G401.6 (cell line): Measurements from ENCODE around the gene TULP1.
A peak's percentile ranks its signal among the peaks of the same experiment; 100 is the strongest.
"Not testable (repeated sequence)": the region's sequence is repeated elsewhere in the genome, so short reads cannot be mapped to it uniquely, and the experiment has no call there.

Experiments used
- FAIRE-seq: peaks from 2 replicates; lab custom pipeline; 2012; peaks lifted over from hg19 to GRCh38; lab: Jason Lieb, UNC

TULP1 gene

DNA sequence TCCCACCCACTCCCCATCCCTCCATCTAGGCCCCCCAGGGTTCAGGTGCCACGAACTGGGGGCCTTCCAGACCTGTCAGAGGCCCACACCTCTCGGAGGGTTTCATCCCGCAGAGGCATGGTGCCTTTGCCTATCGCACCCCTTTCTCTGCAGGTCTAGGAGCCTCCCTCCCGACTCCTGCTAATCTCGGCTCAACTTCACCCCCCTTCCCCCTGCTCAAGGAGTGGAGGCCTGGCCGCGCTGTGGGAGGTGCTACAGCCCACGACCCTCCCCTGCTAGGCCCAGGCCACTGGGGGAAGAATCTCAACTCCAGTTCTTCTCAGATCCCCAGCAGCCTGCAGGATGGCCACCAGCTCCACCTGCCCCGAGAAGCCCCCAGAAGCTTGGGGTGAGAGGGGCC, at the start of gene TULP1:
Gene TULP1 (minus strand): TSS at position 157 of the 400 bp plus-strand sequence. CDS start 38 bp downstream, at position 119.
- FAIRE-seq, result no peak

DNA sequence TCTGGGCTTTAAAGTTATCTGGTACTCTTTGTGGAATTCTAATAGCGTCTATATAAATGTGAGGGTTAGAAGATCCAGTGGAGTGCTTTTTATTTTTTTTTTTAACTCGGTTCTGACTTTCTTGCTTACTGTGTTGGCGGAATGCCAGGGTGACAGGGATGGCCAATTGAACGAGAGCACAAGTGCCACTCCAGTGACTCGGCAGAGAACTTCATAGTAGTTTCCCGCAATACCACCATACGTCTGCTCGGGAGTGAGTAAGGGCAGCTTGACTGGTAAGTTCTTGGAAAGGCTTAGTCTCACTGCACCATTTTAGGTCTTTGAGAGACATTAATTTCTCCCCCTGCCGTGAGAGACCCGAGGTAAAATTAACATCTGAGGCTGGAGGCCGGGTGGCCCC, 49.4 kb upstream of the TULP1 start:
- no peak for FAIRE-seq

- no peak for FAIRE-seq
These were observed 48.4 kb upstream of the TULP1 start for GRCh38 chr6:35561113-35561512.

DNA sequence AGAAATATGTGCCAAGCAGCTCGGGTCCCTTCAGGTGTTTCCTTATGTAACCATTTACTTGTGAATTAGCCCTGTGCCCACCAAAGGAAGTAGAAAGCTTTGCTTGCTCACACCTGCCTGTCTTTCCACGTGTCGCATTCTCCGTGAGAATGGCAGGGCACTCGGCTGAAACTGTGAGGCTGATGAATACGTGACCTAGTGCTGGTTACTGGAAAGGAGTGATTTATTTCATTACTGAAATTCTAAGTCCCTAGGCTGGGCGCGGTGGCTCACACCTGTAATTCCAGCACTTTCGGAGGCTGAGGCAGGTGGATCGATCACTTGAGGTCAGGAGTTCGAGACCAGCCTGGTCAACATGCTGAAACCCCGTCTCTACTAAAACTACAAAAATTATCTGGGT, 45.9 kb upstream of the TULP1 start:
- FAIRE-seq, result no peak

DNA sequence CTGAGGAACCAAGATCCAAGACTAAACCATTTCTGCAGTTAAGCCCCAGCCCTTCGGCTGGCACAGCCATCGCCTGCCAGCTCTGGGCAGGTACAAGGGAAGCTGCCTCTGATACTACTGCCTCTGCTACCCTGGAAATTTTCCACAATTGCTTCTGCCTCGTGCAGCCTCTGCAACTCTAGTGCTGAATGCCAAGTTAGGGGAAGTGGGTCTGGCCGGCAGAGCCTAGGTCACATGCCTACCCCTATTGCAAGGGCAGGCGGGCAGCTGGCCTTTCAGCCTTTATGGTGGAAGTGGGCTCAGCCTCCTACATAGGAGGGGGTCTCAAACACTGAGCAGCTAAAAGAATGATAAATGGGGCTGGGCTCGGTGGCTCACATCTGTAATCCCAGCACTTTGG, 44.5 kb upstream of the TULP1 start:
- FAIRE-seq, result no peak

GRCh38 chr6:35554811-35555210, 42.1 kb upstream of the TULP1 start:
- no peak for FAIRE-seq

DNA sequence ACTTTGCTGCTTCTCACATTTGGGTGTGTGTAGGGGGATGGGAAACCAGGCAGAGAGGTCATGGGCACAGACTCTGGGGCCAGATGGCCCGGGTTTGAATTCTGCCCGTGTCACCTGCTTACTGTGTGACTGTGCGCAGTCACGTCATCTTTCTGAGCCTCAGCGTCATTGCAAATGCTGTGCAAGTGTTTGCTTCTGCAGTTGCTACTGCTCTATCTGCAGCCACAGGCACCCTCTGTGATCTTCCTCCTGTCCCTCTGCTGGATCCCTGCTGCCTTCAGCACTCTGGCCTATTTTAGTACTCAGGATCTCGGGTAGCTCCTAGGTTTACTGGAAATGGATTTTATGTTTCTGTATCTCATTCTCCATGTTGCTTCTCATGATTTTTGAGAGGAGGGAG, 40.6 kb upstream of the TULP1 start:
- no peak for FAIRE-seq

- peak; percentile 21 for FAIRE-seq
These were observed 39.7 kb upstream of the TULP1 start for GRCh38 chr6:35552285-35552917.

DNA sequence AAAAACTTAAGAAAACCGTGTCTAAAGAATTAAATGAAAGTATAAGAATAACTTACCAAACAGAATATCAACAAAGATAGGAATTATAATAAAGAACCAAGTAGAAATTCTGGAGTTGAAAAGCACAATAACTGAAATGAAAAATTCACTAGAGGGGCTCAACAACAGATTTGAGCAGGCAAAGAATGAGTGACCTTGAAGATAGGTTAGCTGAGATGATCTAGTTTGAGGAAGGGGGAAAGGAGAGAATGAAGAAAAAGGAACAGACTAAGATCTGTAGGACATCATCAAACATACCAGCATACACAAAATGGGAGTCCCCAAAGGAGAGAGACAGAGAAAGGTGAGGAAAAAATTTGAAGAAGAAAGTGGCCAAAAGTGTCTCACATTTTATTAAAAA, 37.7 kb upstream of the TULP1 start:
- no peak for FAIRE-seq

GRCh38 chr6:35547676-35548075, 35.0 kb upstream of the TULP1 start:
- FAIRE-seq, result no peak

DNA sequence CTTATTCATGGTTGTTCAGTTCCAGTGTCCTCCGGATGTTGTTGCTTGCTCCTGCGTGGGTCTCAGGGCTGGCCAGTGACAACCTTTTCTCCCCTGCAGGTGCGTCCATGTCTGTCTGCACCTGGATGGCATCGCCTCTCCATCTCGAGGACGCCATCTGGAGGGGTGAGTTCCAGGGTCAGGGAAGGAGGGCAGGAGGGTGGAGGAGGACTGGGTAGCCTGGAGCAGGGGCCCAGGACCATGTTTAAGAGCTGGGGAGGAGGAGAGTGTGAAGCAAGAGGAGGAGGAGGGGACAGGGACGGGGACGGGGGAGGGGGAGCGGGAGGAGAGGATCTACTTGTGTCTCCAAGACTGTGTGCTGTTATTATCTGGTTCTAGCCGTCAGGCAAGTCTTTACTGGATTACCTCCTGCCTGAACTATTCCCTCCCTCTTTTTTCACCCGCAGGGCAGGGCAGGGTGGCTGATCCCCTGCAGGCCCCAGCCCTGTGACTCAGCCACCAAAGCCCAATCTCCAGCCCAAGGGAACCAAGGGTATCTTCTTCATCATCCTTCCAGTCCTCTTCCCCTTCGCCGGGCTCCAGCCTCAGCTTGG, 32.2 kb upstream of the TULP1 start:
- no peak for FAIRE-seq

- FAIRE-seq, result no peak
These were observed 30.9 kb upstream of the TULP1 start for GRCh38 chr6:35543459-35544193.

- FAIRE-seq, result no peak
These were observed 29.1 kb upstream of the TULP1 start for GRCh38 chr6:35541836-35542235.

GRCh38 chr6:35539223-35539622, 26.5 kb upstream of the TULP1 start:
- no peak for FAIRE-seq

- not testable (repeated sequence) for FAIRE-seq
These were observed 23.2 kb upstream of the TULP1 start for GRCh38 chr6:35535847-35536246.

GRCh38 chr6:35534407-35535170, 21.9 kb upstream of the TULP1 start:
- FAIRE-seq, result no peak

GRCh38 chr6:35533981-35534380, 21.3 kb upstream of the TULP1 start:
- no peak for FAIRE-seq

DNA sequence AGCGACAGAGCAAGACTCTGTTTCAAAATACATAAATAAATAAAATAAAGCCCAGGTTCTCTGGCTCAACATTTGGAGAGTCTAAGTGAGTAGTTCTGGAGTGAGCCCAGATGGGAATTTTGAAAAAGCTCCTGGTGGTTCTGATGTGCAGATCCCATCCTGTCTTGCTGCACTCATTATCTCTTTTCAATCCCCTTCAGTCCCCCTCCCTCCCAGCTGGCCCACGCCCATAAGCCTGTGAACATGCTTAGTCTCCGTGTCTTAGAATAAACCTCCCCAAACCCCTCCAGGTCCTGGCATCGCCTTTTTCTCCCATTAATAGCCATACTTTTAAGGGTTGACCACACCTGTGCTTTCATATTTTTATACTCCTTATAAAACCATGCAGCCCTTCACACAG, 19.4 kb upstream of the TULP1 start:
- no peak for FAIRE-seq

DNA sequence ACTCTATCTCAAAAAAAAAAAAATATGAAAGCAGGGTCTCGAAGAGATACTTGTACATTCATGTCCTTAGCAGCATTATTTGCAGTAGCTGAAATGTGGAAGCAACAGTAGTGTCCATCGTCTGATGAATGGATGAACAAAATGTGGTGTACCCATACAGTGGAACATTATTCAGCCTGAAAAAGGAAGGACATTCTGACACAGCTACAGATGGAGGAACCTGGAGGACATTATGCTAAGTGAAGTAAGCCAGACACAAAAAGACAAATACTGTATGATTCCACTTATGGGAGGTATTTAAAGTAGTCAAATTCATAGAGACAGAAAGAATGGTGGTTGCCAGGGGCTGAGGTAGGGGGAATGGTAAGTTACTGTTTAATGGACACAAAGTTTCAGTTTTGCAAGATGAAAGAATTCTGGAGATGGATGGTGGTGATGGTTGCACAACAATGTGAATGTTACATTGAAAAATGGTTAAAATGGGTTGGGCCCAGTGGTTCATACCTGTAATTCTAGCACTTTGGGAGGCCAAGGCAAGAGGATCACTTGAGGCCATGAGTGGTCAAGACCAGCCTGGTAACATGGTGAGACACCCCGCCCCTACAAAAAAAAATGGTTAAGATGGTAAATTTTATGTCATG, 11.8 kb upstream of the TULP1 start:
- no peak for FAIRE-seq

- no peak for FAIRE-seq
These were observed 10.3 kb upstream of the TULP1 start for GRCh38 chr6:35522660-35523658.

DNA sequence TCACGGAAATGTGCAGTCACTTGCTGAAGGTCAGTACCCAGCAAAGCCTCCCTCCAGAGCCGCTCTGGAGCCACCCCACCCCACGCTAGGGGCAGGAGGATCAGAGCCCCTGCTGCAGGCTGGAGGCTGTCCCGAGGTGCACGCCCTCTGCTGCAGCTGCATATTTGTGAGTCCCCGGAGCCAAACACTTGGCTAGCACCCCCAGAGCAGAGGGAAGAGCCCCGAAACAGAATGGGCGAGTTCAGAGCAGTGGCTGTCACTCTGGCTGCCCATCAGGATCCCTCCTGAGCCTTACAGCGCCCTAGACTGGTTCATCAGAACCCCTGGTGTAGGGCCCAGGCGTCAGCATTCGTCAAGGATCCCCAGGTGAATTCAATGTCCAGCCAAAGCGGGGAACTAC, 9.5 kb upstream of the TULP1 start:
- no peak for FAIRE-seq
